ENCODE results near the gene HOTAIR.

- TF ChIP-seq YY1 (IDR thresholded peaks at IDR 0.05) (no peak), JUND (IDR thresholded peaks at IDR 0.05) (no peak), CTCF (IDR thresholded peaks at IDR 0.05; ENCODE audit: low read depth, low read length, missing input control) (no peak), REST (IDR thresholded peaks at IDR 0.05) (no peak), HNF4G (IDR thresholded peaks at IDR 0.05) (no peak), TAF1 (conservative IDR thresholded peaks at IDR 0.05) (no peak)
Observed at GRCh38 chr12:53930591-53931255, 44.0 kb downstream of the HOTAIR start.
